ENCODE results near the gene IL33. TPM values are rescaled to one million over a fixed set of nuclear protein-coding genes. Genes with fewer than 3 reads are reported as not detected.

Gene IL33
- total RNA-seq, 1 donor from 2014 or later: not detected

GRCh38 chr9:6272229-6272598 is 56.6 kb downstream of the IL33 start:
- TF ChIP-seq, protein P1, sequence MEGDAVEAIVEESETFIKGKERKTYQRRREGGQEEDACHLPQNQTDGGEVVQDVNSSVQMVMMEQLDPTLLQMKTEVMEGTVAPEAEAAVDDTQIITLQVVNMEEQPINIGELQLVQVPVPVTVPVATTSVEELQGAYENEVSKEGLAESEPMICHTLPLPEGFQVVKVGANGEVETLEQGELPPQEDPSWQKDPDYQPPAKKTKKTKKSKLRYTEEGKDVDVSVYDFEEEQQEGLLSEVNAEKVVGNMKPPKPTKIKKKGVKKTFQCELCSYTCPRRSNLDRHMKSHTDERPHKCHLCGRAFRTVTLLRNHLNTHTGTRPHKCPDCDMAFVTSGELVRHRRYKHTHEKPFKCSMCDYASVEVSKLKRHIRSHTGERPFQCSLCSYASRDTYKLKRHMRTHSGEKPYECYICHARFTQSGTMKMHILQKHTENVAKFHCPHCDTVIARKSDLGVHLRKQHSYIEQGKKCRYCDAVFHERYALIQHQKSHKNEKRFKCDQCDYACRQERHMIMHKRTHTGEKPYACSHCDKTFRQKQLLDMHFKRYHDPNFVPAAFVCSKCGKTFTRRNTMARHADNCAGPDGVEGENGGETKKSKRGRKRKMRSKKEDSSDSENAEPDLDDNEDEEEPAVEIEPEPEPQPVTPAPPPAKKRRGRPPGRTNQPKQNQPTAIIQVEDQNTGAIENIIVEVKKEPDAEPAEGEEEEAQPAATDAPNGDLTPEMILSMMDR (conservative IDR thresholded peaks at IDR 0.05): no peak
- no peak for DNase-seq (ENCODE audit: low read depth, low spot score)
- Mint-ChIP-seq H3K4me3 (no peak overlapping the region), H3K27me3 (ENCODE audit: low read depth) (peaks cover 2% of the 10 kb centered on the region), H3K27ac (ENCODE audit: unreplicated experiment) (no peak overlapping the region), H3K4me1 (peaks cover 5% of the 10 kb centered on the region), H3K36me3 (ENCODE audit: low read depth) (no peaks in the 10 kb centered on the region), H3K9me3 (no peaks in the 10 kb centered on the region)

DNA sequence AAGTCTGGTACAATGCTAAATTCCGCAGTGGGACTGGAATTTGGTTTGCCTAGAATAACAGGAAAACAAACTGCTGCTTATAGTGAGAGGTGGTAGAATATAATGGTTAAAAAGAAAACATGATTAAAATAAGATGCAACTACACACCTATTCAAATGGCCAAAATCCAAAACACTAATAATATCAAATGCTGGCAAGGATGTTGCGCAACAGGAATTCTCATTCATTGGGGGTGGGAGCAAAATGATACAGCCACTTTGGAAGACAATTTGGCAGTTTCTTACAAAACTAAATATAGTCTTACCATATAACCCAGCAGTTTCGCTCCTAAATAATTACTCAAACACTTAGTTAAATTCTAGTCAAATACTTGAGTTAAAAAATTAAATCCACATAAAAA is 61.8 kb downstream of the IL33 start:
- Mint-ChIP-seq H3K4me3 (no peak overlapping the region), H3K4me1 (no peaks in the 10 kb centered on the region), H3K27ac (ENCODE audit: unreplicated experiment) (no peak overlapping the region), H3K9me3 (no peaks in the 10 kb centered on the region), H3K27me3 (ENCODE audit: low read depth) (no peaks in the 10 kb centered on the region), H3K36me3 (ENCODE audit: low read depth) (no peaks in the 10 kb centered on the region)
- DNase-seq (ENCODE audit: low read depth, low spot score): no peak
- TF ChIP-seq, protein P1 (conservative IDR thresholded peaks at IDR 0.05): no peak

DNA sequence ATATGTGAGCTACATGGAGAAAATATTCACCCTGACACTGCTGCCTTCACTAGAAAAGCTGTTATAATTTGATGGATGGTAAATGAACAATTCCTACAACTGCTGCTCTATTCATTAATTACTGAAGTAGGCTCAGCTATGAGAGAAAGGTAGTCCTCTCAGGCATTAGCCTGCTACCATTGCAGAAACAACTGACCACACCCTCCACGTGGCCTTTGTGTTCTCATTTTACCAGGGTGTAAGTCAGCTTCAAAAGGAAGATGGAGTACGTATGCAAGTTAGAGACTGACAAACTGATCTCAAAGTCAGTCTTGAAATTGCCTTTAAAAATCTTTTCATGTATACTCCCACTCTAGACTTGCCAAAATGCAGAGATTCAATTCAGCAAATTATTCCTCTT is 86.3 kb downstream of the IL33 start:
- no peaks in the 10 kb centered on the region for H3K9me3 Mint-ChIP-seq
- no peak for DNase-seq (ENCODE audit: low read depth, low spot score)
- no peak overlapping the region for H3K4me3 Mint-ChIP-seq
- TF ChIP-seq, protein P1 (conservative IDR thresholded peaks at IDR 0.05): no peak
- H3K27ac Mint-ChIP-seq (ENCODE audit: unreplicated experiment): no peak overlapping the region
- H3K4me1 Mint-ChIP-seq: no peaks in the 10 kb centered on the region
- no peaks in the 10 kb centered on the region for H3K36me3 Mint-ChIP-seq (ENCODE audit: low read depth)
- H3K27me3 Mint-ChIP-seq (ENCODE audit: low read depth): peaks cover 26% of the 10 kb centered on the region

DNA sequence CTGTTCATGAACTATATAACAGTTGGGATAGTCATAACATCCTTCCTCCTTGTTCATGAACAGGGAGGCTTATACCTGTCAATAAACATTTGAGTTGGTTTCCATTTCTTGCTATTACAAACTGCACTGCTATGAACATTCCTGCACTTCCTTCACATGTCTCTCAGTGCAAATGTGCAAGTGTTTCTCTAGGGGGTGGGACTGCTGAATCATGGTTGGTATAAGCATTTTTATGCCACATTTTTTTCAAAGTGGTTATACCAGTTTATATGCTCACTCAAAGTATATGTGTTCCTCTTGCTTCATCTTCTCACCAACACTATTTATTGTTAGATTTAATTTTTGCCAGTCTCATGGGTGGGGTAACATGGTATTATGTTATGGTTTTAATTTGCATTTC is 86.8 kb downstream of the IL33 start:
- Mint-ChIP-seq H3K4me1 (no peaks in the 10 kb centered on the region), H3K27me3 (ENCODE audit: low read depth) (peaks cover 29% of the 10 kb centered on the region), H3K36me3 (ENCODE audit: low read depth) (no peaks in the 10 kb centered on the region), H3K4me3 (no peak overlapping the region), H3K9me3 (no peaks in the 10 kb centered on the region), H3K27ac (ENCODE audit: unreplicated experiment) (no peak overlapping the region)
- TF ChIP-seq, protein P1 (conservative IDR thresholded peaks at IDR 0.05): no peak
- DNase-seq (ENCODE audit: low read depth, low spot score): no peak

DNA sequence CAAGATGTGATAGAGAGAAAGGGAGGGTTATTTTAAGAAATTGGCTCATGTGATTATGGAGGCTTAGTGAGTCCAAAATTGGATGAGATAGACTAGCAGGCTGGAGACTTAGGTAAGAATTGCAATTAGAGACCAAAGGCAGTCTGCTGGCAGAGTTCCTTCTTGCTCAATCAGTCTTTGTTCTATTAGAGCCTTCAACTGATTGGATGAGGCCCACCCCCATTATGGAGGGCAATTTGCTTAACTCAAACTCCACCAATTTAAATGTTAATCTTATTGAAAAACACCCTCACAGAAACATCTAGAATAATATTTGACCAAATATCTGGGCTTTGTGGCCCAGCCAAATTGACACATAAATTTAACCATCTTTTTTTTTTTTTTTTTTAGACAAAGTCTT is 88.6 kb downstream of the IL33 start:
- no peak for DNase-seq (ENCODE audit: low read depth, low spot score)
- Mint-ChIP-seq H3K9me3 (no peaks in the 10 kb centered on the region), H3K27ac (ENCODE audit: unreplicated experiment) (no peak overlapping the region), H3K4me3 (no peak overlapping the region), H3K27me3 (ENCODE audit: low read depth) (peaks cover 28% of the 10 kb centered on the region), H3K4me1 (no peaks in the 10 kb centered on the region), H3K36me3 (ENCODE audit: low read depth) (no peaks in the 10 kb centered on the region)
- TF ChIP-seq, protein P1 (conservative IDR thresholded peaks at IDR 0.05): no peak

All from neural crest cell (in vitro differentiated cells).